ENCODE measurements around the gene AFTPH. TPM values are rescaled to one million over a fixed set of nuclear protein-coding genes. Genes with fewer than 3 reads are reported as not detected.

The AFTPH gene
- polyA plus RNA-seq, 1 of the 3 experiments (the other 2 are of a cell fraction) = 7.4 TPM

- TF ChIP-seq POLR2AphosphoS5 (IDR thresholded peaks at IDR 0.05; ENCODE audit: low read depth, low read length) (no peak), MEF2A (IDR thresholded peaks at IDR 0.05; ENCODE audit: borderline replicate concordance, low read depth) (no peak), SIN3A (IDR thresholded peaks at IDR 0.05; ENCODE audit: borderline replicate concordance, low read depth, low read length) (no peak), FOSL2 (IDR thresholded peaks at IDR 0.05; ENCODE audit: borderline replicate concordance, low read depth) (no peak), NFIC (IDR thresholded peaks at IDR 0.05; ENCODE audit: borderline replicate concordance) (no peak), JUND (IDR thresholded peaks at IDR 0.05) (no peak), EZH2phosphoT487 (IDR thresholded peaks at IDR 0.05; ENCODE audit: borderline replicate concordance, low read depth) (no peak), EP300 (IDR thresholded peaks at IDR 0.05; ENCODE audit: borderline replicate concordance in 1 of 2, low read depth in 1 of 2, low read length in 1 of 2) (no peak), RFX5 (IDR thresholded peaks at IDR 0.05; ENCODE audit: low read length) (no peak), YY1 (IDR thresholded peaks at IDR 0.05; ENCODE audit: low read depth) (no peak), TCF12 (IDR thresholded peaks at IDR 0.05) (no peak), PBX3 (IDR thresholded peaks at IDR 0.05) (no peak), GABPA (IDR thresholded peaks at IDR 0.05; ENCODE audit: low read depth) (no peak), ELF1 (IDR thresholded peaks at IDR 0.05) (no peak), FOXJ3 (CRISPR knock-in tag; IDR thresholded peaks at IDR 0.05) (no peak), FOXM1 (IDR thresholded peaks at IDR 0.05; ENCODE audit: low read depth) (no peak)
- TF ChIP-seq, protein P1, sequence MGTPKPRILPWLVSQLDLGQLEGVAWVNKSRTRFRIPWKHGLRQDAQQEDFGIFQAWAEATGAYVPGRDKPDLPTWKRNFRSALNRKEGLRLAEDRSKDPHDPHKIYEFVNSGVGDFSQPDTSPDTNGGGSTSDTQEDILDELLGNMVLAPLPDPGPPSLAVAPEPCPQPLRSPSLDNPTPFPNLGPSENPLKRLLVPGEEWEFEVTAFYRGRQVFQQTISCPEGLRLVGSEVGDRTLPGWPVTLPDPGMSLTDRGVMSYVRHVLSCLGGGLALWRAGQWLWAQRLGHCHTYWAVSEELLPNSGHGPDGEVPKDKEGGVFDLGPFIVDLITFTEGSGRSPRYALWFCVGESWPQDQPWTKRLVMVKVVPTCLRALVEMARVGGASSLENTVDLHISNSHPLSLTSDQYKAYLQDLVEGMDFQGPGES (IDR thresholded peaks at IDR 0.05; ENCODE audit: low read depth, low read length) = no peak
- TF ChIP-seq, protein P2, sequence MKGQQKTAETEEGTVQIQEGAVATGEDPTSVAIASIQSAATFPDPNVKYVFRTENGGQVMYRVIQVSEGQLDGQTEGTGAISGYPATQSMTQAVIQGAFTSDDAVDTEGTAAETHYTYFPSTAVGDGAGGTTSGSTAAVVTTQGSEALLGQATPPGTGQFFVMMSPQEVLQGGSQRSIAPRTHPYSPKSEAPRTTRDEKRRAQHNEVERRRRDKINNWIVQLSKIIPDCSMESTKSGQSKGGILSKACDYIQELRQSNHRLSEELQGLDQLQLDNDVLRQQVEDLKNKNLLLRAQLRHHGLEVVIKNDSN (IDR thresholded peaks at IDR 0.05; ENCODE audit: borderline replicate concordance, low read depth) = no peak
- TF ChIP-seq, protein P3, sequence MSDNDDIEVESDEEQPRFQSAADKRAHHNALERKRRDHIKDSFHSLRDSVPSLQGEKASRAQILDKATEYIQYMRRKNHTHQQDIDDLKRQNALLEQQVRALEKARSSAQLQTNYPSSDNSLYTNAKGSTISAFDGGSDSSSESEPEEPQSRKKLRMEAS (IDR thresholded peaks at IDR 0.05; ENCODE audit: low read depth) = no peak
- Histone ChIP-seq H3K4me3 (ENCODE audit: low read depth in 2 of 2, low read length in 1 of 2) (no peak overlapping the region), H3K27me3 (ENCODE audit: insufficient read depth) (no peaks in the 10 kb centered on the region), H3K9me2 (no peaks in the 10 kb centered on the region), H3K27ac (ENCODE audit: low read depth in 2 of 2, low read length in 1 of 2) (no peak overlapping the region), H4K20me1 (ENCODE audit: insufficient read depth) (peaks cover 2% of the 10 kb centered on the region; the same call in 1 of the 2 replicates), H3K36me3 (replicated peaks in 1 of 2; ENCODE audit: control insufficient read depth in 1 of 2, insufficient read depth in 2 of 2, low read length in 1 of 2) (peaks cover 0 to 4% of the 10 kb centered on the region in 2 experiments), H3K9ac (no peak overlapping the region), H3K4me1 (ENCODE audit: control insufficient read depth in 1 of 2, insufficient read depth in 2 of 2, low read depth in 1 of 2, low read length in 1 of 2) (peaks cover 0 to 3% of the 10 kb centered on the region in 2 experiments; a peak in 1 of 4 replicates), H3F3A (replicated peaks; ENCODE audit: insufficient read depth) (peaks cover 3% of the 10 kb centered on the region), H3K79me2 (ENCODE audit: insufficient read depth) (peaks cover 78% of the 10 kb centered on the region), H3K4me2 (no peak overlapping the region), H2AFZ (ENCODE audit: low read depth) (no peak overlapping the region), H3K9me3 (no peaks in the 10 kb centered on the region)
- POLR2A ChIA-PET = no interaction called here
- DNase-seq = no peak
- CTCF ChIA-PET = interaction anchor here (1.2 kb wide), 1 partner anchor 9 kb away, joined by 4 read pairs; no protein-coding TSS in a partner anchor
These were observed 7.9 kb downstream of the AFTPH start for GRCh38 chr2:64532030-64532429.
